ENCODE measurements around the gene DIS3L.
A peak's percentile ranks its signal among the peaks of the same experiment; 100 is the strongest.

DIS3L gene

GRCh38 chr15:66278056-66278455 lies 15.3 kb upstream of the DIS3L start:
- no peak for TF ChIP-seq CTCF (IDR thresholded peaks at IDR 0.05; ENCODE audit: extremely low read depth, insufficient read depth, missing control alignments)
- DNase-seq (ENCODE audit: low spot score) = no peak
- in situ Hi-C loops (cut with MboI; ENCODE audit: low pct_unique_long_range_greater_than_20kb, low sequenced_read_pairs, unreplicated experiment) = no loop called here

DNA sequence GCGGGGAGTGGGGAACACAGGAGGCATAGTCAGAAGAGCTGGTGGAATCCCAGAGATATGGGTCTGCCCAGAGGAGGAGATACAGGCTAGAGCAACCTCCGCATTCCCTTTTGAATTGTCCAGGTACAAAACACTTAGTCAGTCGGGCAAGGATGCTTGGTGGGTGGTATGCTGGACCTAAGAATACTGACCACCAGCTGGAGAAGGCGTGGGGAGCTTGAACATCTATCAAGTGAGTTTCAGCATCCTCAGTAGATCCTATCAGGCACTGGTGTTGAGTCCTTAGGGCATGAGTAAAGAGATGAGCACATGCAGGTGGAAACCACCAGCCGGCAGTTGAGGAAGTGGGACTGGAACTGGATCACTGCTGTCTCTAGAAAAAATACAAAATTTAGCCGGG lies 14.7 kb upstream of the DIS3L start:
- no peak for TF ChIP-seq CTCF (IDR thresholded peaks at IDR 0.05; ENCODE audit: extremely low read depth, insufficient read depth, missing control alignments)

GRCh38 chr15:66284271-66284670 lies 9.1 kb upstream of the DIS3L start:
- TF ChIP-seq CTCF (IDR thresholded peaks at IDR 0.05; ENCODE audit: extremely low read depth, insufficient read depth, missing control alignments) = no peak
- in situ Hi-C loops (cut with MboI; ENCODE audit: low pct_unique_long_range_greater_than_20kb, low sequenced_read_pairs, unreplicated experiment) = no loop called here
- DNase-seq (ENCODE audit: low spot score) = no peak

More for the DNA sequence above, 14.7 kb upstream of the DIS3L start:
- DNase-seq (ENCODE audit: low spot score) = no peak
- in situ Hi-C loops (cut with MboI; ENCODE audit: low pct_unique_long_range_greater_than_20kb, low sequenced_read_pairs, unreplicated experiment) = no loop called here

- TF ChIP-seq CTCF (IDR thresholded peaks at IDR 0.05; ENCODE audit: extremely low read depth, insufficient read depth, missing control alignments) = no peak
- DNase-seq (ENCODE audit: low spot score) = no peak
- in situ Hi-C loops (cut with MboI; ENCODE audit: low pct_unique_long_range_greater_than_20kb, low sequenced_read_pairs, unreplicated experiment) = no loop called here
These were observed 7.7 kb upstream of the DIS3L start for GRCh38 chr15:66285533-66286280.

DNA sequence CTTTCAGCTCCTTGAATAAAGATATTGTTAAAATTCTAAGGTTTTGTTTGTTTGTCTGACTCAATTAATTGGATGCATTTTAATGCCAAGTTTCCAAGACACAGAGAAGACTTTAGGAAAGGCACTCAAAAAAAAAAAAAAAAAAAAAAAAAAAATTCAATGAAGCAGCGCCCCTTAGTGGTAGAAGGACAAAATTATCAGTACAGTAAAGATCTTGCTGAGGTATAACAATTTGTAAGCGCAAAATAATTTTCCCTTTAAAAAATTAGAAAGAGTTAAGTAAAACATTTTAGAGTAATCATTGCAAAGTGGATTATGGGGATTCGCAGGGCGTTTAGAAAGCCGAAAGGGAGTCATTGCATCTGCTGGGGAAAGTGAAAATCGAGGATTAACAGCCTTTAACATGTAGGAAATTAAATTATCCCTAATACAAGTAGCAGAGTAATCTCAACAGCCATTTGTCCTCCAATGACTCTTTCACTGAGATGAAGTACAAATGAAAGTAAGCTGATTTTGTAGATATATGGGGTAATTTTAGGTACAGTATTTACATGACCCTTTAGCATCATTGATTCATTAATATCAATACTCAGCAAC lies 5.8 kb upstream of the DIS3L start:
- peak; percentile 36 for DNase-seq (ENCODE audit: low spot score)
- in situ Hi-C loops (cut with MboI; ENCODE audit: low pct_unique_long_range_greater_than_20kb, low sequenced_read_pairs, unreplicated experiment) = no loop called here
- peak; percentile 55 for TF ChIP-seq CTCF (IDR thresholded peaks at IDR 0.05; ENCODE audit: extremely low read depth, insufficient read depth, missing control alignments)

GRCh38 chr15:66288093-66288492 lies 5.3 kb upstream of the DIS3L start:
- in situ Hi-C loops (cut with MboI; ENCODE audit: low pct_unique_long_range_greater_than_20kb, low sequenced_read_pairs, unreplicated experiment) = no loop called here
- no peak for DNase-seq (ENCODE audit: low spot score)
- no peak for TF ChIP-seq CTCF (IDR thresholded peaks at IDR 0.05; ENCODE audit: extremely low read depth, insufficient read depth, missing control alignments)

All from GM13977 (cell line).